Cortex of kidney (tissue), 1 donor: ENCODE results near the gene KRTAP10-3.

ENCODE experiments used
- DNase-seq: peaks from one replicate; lab custom pipeline; 2025; lab: John Stamatoyannopoulos, UW

Gene KRTAP10-3

GRCh38 chr21:44547656-44548331 lies 10.8 kb downstream of the KRTAP10-3 start:
- DNase-seq, result no peak

DNA sequence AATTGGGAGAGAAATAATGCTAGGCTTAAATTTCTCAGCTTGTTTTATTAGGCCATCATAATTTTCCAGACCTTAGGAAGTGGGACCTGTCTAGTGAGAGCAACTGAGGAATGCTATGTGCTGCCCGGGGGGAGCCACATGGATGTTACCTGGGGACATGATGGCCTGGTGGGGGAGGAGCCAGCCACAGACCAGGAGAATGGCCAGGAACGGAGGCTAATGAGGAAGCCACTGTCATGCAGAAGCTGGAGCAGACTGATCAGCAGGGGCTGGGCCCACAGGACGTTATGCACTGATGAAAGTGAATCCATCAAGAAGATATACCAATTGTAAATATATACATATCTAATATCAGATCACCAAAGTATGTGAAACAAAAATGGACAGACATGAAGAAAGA lies 14.0 kb downstream of the KRTAP10-3 start:
- DNase-seq, result no peak

GRCh38 chr21:44542716-44543115 lies 15.9 kb downstream of the KRTAP10-3 start:
- no peak for DNase-seq

DNA sequence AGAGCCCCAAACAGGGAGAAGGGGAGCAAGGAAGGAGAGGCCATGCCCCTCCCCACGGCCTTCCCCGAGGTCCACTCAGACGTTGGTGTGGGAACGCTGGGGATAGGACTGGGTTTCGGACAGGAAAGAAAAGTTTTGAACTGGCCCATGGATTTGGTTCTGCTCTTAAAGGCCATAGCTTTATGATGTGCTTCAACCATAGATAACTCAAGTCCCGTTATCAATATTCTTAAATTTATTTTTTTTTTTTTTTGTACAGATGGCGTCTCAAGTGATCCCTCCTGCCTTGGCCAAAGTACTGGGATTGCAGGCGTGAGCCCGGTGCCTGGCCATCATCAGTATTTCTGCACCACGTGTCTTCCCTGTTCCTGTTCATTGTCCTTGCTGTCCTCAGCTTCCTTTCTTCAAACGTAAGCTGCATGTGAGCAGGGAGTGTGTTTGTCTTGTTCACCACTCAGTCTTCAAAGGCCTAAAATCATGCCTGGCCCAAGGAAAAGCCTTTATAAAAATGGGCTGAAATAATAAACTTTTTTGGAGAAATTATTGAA lies 17.8 kb downstream of the KRTAP10-3 start:
- no peak for DNase-seq

GRCh38 chr21:44539991-44540666 lies 18.5 kb downstream of the KRTAP10-3 start, which contains the start of gene KRTAP10-1:
Gene KRTAP10-1, minus strand, starts transcription at chr21:44540195. Its CDS starts 45 bp downstream, at chr21:44540150.
- DNase-seq, result no peak

GRCh38 chr21:44539046-44539445 lies 19.5 kb downstream of the KRTAP10-3 start:
- no peak for DNase-seq

DNA sequence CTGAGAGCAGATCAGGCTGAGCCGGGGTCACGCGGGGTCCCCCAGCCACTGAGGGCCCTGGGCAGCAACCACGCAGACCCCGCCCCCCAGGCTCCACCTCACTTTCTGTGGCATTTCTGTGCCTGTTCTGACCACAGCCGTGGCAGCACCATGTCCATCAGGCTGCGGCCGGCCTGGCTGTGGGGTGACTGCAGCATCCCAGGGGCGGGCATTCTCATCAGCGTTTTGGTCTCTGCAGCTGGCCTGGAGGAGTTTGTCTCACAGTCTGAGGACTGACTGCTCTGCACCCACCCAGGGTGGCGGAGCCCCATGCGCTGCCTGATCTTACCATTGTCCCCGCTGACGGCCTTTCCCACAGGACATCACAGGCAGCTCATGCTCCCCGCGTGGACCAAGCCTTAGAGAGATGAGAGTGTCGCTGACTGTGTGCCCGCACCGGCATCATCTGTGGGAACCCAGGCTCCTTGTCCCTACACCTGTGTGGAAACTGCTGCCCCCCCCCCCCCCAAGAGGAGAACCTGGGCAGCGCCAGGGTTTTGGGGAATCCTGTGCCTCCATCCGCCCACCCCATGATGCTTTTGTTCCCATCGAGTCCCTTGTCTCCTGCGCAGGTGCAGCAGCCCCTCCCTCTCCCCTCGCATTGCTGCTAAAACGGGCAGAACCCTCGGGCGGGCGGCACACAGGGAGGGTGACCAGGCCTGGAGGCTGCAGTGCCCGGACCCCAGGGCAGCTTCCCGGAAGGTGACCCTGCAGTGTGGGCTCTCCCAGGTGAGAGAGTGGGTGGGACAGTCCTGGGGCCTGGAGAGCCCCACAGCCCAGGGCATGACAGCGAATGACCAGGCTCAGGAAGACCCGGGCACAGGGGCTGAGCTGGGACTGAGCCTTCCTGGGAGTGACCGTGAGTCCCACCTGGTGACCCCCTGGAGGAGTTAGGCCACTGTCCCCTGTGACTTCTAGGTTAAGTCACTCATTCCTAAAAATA lies 20.4 kb downstream of the KRTAP10-3 start:
- DNase-seq, result no peak

DNA sequence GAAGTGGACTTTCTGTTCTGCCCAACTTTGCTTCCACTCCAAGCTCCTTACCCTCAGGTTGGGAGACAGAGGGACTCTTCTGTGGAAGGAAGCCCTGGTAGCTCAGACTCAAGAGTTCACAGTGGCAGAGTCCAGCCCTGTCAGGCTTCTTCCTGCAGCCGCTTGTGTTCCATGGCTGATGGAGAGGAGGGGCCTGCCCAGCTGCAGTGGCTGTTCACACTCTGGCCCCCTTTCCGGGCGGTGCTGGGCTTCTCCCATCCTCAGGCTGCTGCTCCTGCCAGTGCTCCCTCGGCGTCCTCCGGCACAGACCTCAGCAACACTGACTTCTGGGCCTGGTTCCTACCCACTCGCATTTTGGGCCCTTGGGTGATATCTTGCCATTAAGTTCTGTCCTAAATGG lies 22.6 kb downstream of the KRTAP10-3 start:
- no peak for DNase-seq

- no peak for DNase-seq
Observed at GRCh38 chr21:44534688-44535087, 23.9 kb downstream of the KRTAP10-3 start.

DNA sequence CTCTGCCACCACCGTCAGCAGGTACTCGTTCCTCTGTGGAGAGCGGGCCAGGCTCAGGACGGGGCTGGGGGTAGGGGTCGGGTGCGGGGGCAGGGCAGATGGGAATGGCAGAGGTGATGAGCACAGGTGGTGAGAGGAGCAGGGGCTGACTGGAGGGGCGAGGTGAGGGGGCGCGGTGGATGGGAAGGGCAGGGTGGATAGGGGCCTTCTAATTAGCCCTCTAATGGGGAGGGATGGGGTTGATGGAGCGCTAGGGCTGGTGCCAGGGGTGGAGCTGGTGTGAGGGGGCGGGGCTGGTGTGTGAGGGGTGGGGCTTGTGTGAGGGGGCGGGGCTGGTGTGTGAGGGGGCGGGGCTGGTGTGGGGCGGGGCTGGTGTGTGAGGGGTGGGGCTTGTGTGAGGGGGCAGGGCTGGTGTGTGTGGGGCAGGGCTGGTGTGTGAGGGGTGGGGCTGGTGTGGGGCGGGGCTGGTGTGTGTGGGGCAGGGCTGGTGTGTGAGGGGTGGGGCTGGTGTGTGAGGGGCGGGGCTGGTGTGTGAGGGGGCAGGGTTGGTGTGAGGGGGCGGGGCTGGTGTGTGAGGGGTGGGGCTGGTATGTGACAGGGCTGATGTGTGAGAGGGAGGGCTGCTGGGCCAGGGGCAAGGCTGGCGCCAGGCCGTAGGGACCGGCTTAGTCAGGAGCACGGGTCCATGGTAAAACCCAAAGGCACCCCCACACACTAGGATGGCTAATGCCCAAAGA lies 24.5 kb downstream of the KRTAP10-3 start:
- no peak for DNase-seq

DNA sequence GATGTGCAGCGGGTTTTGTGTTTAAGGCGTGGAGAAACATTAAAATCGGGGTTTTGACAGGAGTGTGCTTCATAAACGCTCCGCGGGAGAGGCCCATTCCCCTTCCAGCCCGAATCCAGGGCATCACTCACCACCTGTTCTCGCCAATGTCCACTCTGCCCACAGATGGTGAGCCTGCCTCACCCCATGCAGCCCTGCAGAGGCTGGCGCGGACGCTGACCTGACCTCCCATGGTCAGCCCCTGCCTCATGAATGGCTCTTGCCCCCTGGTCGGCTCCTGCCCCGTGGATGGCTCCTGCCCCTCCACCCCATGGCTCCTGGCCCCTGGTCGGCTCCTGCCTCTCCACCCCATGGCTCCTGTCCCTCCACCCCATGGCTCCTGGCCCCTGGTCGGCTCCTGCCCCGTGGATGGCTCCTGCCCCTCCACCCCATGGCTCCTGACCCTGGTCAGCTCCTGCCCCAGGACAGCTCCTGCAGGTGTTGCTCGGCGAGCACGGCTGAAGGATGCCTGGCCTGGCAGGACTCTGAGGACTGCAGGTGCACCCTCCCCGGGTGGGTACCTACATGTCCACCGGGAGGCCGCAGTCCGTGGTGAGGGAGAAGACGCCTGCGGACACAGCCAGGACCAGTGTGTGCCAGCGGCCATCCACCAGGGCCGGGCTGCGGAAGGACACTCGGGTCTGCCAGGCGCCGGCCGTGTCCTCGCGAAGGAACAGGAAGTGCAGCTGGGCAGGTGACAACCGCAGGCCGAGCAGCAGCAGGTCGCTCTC lies 25.3 kb downstream of the KRTAP10-3 start:
- no peak for DNase-seq

GRCh38 chr21:44532712-44533111 lies 25.9 kb downstream of the KRTAP10-3 start:
- DNase-seq, result no peak

DNA sequence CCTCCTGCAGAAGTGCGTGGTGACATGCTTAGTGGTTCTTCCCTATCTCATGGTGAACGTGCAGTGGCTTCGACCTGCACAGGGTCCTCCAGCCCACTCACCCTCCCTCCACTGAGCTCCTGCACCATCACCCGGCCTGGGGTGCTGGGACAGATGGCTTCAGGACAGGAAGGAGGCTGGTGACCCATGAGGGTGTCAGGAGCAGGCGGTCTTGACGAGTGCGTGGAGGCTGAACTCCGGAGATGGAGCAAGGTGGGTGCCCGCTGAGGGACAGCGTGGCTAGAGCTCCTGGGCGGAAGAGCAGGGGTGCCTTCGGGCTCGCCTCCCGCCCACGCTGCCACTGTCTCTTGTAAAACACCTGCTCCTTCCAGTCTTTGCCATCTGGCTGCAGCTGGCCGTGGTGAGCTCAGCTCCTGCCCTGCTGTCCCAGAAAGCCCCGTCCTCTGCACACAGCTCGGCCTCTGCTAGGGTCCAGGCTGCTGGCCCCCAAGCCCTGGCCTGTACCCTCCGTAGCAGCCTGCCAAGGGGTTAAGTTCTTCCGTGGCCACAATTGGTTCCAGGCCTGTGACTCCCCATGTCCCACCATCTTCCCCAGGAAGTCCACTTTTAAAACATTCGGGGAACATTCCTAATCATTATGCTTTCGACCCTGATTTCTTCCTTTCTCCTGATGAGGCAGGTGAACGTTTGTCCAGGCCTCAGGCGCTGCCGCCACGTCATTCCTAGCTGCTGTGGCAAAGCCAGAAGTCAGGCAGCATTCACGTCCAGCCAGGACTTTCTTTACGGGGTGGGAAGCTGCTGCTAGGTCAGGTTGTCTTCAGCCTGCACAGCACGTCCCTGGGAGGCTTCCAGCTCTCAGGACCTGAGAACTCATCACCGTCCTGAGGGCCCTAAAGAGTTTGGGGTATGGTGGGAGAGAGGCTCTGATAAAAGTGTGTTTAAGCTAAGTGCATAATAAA lies 26.7 kb downstream of the KRTAP10-3 start:
- no peak for DNase-seq

- DNase-seq, result no peak
Observed at GRCh38 chr21:44530903-44531605, 27.5 kb downstream of the KRTAP10-3 start.

- no peak for DNase-seq
Observed at GRCh38 chr21:44530221-44530902, 28.2 kb downstream of the KRTAP10-3 start.

GRCh38 chr21:44529503-44530125 lies 29.0 kb downstream of the KRTAP10-3 start:
- no peak for DNase-seq

GRCh38 chr21:44529011-44529421 lies 29.6 kb downstream of the KRTAP10-3 start:
- DNase-seq, result no peak

DNA sequence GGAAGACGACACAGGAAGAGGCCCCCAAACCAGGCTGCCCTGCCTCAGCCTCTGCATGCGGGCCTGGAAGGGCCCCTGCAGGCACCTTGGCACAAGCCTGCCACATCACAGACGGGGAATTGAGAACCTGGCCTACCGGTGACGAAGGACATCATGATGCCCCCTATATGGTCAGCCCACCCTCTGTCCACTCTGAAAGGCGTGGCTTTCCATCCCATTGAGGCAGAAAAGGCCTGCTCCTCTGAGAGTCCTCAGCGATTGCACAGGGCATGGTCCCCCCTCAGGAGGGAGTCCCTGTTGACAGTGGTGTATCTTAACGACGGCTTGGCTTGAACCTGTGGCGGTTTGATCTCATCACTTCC lies 30.0 kb downstream of the KRTAP10-3 start:
- DNase-seq, result no peak
